G401 (cell line): ENCODE results near the gene PAX6. TPM values are rescaled to one million over a fixed set of nuclear protein-coding genes. Genes with fewer than 3 reads are reported as not detected.
A peak's percentile ranks its signal among the peaks of the same experiment; 100 is the strongest.

ENCODE experiments used
- DNase-seq: peaks from one replicate; pipeline ENCODE4 v3.0.0-alpha.2; 2015; ENCODE audit warnings: low spot score
- in situ Hi-C: cut with HindIII; loops from 2 replicates; pipeline ENCODE4 v1.10.0; 2016; ENCODE audit warnings: low sequenced_read_pairs, mixed read lengths
- total RNA-seq: library from RNA; depleted of rRNA; stranded (reverse); fragments of >200 nt; shearing (Covaris generic); gene quantifications from 2 replicates; pipeline ENCODE4 v1.2.3, GENCODE V29; 2014

Gene PAX6
- total RNA-seq, 1 experiment from 2014 or later = 2.7 TPM

DNA sequence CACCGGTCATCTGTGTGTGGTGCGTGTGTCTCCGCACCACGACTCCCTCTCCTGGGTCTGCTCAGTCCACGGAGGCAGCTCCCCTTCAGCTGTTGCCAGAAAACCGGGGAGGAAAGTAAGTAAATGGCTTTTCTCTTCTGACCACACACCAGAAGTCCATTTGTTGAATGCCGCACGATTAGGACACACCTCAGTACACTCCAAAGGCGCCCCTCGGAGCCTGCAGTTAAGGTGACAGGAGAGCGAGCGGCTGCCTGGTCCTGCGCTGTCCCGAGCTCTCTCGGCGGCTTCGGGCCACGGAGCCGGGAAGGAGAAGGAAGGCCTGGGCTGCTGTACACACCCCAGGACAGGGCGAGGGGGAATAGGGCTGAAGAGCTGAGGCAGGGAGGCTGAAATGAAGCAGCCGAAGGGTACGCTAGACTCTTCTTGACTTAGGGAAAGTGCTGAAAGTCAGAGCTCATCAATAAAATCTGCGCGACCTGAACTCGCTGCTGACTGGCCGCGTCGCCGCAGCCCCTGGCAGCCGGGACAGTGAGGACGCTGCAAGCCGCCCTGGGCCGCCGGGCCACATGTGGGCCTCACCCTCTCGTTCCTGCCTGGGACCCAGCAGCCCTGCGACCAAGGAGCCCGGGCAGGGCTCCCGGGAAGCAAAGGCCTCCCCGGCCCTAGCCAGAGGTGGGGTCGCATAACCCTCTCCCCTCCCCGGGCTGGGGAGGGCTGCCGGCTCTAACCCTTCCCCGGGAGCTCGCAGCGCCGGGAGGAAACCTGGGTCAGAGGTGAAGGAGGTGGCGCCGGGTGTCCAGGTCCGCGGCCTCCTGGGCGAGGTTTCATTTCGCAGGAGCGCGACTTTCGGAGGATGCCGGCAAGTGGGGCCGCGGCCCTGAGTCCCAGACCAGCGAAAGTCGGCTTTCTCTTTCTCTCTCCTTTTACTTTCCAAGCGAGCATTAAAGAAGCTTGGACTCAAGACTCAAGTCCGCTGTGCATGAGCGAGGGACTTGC lies 1.6 kb upstream of the PAX6 start:
- in situ Hi-C loops = no loop called here
- peak; percentile 80 for DNase-seq

DNA sequence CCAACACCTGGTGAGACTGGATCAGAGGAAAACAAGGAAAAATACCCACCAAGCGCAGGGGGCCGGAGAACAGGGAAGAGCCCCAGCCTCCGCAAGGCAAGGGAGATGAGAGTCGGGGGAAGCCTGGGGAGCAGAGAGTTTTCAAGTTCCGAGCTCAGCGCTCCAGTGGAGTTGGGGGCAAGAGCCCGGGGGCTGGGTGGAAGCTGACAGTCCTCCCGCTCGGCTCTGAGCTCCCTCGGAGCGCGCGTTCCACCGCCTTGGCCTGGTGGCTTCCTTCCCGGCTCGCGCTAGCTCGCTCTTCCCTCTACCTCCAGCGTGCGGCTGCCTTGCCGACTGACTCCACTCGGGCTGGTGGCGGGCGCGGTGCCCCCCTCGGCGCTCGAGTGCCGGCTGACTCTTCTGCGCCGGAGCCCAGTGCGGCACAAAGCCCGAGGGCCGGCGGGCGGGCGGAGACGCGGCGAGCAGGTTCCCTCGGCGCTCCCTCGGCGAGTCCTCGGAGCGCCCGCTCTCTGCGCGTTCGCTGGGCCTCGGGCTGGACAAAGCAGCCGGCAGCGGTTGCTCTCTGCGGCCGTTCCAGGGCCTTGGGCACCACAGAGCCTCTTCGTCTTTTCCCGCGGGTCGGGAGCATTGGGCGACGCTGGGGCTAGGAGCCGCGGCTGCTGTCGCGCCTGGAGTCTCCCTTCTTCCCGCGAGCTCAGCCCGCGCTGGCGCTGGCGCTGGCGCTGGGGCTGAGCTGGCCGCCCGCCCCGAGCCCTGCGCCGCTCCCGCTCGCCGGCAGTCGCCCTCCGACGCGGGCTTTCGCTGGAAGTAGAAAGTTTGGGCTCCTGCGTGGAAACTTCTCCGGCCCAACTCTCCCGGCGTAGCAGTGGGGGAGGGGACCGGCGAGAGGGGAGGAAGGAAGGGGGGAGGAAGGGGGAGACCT lies 1.0 kb downstream of the PAX6 start:
- DNase-seq = peak; percentile 54
- in situ Hi-C loops = no loop called here

DNA sequence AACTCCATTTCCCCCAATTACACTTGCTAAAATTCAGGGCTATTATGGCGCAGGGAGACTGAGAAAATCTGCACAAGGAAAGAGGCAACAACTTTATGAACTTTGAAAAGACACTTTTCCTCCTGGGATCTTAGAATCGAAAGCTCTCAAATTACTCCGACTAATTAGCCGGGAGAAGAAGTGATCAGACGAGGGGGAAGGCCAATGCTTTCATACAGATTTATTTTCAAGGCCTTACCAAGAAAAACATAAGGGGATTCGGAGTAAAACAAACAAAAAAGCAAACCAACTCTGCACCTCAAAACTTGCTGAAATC lies 1.6 kb downstream of the PAX6 start:
- DNase-seq = no peak
- in situ Hi-C loops = no loop called here

DNA sequence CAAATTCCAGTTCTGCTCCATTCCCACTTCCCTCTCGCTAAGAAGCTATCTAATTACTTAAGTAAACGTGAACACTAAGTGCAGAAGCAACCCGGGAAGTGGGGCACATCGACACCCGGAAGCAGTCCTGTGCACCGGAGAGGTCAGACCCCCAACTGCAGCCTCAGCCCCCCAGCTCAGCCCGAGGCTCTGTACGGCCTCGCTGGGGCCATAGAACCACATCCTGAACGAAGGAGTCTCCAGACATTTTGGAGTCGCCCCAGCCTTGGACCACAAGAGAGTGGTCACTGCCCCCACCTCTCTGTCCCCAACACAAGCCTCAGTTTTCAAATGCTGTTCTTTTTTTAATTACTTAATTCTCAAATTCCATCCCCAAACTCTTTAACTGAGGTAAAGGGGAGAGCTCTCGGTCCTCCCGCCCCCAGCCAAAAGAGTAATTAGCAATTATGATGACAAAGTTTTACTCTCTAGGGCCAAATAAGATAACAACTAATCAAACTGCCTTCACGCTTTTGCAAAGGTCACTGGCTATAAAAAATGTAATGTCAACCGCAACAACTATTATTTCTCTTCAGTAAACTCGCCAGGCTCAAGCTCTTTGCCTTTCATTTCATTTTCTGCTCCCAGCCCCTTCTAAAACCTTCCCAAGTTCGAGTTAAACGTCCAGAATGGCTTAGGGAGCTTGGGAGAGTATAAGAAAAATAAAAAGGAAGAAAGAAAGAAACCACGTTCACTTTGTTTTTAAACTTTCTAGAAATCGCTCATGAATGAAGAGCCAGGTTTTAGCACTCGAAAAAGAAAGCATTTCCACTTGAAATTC lies 2.2 kb downstream of the PAX6 start:
- DNase-seq = peak; percentile 32
- in situ Hi-C loops = no loop called here

DNA sequence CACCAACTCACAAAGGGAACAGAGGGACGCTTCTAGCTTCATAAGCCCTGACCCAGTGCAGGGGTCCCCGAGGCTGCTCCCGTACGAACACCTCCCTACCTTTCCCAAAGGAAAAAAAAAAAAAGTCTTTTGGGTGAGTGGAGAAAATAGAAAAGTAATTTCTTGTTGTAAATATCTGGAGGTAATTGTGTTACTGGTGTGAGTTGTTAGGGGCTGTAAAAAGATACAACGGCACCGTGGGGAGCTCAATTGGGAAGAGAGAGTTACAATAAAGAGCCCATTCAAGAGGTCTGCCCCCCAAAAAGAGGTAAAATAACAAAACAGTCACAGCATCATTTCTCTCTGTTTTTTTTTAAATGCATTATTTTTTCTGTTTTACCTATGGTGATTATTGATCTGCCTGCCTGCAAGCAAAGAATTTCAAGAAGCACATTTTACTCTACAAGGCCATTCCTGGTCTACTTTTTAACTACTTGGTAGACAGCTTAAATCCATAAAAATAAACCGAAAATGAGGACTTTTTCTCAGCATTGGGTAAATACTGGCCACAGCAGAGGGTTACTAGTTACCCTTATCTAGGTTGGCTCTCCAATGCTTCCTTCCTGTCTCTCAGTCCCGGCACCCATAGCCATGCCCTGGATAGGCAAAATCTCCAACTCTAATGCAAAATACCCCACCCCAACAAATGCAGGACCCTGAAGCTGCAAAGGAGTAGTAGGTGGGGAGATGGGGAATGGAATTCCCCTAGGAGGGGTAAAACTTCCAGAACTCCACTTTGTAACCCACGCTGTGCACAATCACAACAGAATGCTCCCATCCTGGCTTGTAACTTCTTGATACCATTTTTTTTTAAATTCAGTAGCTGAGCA lies 3.1 kb downstream of the PAX6 start:
- no peak for DNase-seq
- in situ Hi-C loops = no loop called here

DNA sequence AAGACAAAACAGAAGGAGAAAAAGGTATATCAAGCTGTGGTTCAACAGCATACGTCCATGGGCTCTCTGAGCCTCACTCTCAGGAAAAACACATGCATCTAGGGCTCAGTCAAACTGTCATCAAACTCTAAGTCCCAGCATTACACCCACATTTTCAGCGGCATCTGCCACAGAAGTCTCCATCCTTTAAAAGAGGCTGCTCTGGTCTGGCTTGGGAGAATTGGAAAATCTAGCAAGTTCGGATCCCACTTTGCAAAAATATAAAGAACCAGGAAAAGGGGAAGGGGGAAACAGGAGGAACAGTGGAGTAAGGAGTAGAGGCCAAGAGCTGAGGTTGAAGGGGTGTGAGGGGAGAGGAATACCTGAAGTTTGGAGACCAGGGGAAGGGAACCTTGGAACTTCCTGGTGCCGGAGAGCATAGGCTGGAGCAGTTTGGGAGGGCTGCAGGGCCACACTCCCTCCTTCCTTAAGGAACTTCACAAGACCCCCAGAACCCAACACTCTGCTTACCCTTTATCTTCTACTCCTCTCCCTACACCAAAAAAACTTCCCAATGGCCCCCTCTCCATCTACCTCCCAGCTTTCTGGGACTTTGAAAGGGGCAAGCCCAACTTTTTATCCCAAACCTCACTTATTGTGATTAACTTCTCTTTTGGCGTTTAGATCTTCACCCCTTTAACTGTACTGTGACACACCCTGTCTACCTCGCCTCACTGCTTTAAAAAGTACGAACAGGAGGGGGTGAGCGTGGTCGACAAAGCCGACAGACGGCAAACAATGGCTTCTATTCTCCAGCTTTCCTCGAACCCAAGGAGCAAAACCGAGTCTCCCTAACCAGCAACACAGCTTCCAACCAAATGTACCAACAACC lies 4.0 kb downstream of the PAX6 start:
- DNase-seq = peak; percentile 19
- in situ Hi-C loops = no loop called here

DNA sequence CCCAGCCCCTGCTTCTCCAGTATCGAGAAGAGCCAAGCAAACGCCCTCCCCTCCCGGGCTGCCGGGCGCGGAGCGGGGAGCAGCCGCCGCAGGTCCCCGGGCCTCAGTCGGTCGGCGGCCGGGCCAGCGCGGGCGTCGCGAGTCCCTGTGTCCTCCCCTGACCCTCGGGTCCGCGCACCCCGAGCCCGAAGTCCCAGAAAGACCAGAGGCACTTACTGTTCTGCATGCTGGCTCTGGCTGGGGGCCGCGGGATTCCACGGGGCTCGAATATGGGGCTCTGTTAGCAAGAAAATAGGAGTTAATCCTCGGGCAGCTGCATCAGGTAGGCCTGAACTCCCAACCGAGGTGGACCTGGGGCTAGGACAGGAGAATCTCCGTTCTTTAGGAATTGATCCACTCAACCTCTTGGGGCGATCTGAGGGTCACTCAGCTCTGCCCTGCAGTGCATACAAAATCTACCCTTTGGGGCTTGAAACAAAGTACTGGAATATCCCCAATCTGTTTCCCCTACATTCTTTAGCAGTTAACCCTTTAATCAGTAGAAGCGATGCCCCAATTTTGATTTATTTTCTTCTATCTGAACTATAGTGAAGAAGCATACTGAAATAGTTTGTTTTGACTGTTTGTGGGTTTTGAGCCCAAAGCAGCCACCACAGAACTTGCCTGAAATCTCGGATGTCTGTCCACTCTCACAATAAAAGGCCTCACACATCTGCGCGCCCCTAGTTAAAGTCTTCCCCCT lies 4.8 kb downstream of the PAX6 start:
- in situ Hi-C loops = no loop called here
- DNase-seq = peak; percentile 19

DNA sequence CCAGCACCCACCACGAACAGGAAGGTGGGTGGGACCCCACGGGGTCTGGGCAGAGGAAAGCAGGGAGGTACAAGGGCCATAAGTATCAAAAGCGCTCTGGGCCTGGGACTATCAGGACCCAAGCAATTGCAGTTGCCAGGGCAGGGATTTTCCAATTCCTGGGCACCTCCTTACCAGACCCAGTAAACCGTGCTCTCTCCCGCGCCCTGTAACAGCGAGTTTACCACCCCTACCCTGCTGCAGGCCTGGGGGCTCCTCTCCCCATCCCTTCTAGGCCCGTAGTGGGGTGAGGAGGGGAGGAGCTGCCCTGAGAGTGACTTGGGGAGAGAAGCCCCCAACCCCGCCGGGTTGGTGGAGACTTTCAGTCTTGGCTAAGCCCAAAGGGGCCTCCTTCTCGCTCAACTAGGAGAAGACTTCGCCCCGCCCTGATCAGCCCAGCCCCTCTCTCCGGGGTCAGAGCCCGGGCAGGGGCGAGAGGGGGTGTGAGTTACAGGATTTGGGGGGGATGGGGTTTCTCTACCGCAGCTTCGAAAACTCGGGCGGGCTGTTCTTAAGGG lies 5.4 kb downstream of the PAX6 start:
- DNase-seq = peak; percentile 28
- in situ Hi-C loops = no loop called here

DNA sequence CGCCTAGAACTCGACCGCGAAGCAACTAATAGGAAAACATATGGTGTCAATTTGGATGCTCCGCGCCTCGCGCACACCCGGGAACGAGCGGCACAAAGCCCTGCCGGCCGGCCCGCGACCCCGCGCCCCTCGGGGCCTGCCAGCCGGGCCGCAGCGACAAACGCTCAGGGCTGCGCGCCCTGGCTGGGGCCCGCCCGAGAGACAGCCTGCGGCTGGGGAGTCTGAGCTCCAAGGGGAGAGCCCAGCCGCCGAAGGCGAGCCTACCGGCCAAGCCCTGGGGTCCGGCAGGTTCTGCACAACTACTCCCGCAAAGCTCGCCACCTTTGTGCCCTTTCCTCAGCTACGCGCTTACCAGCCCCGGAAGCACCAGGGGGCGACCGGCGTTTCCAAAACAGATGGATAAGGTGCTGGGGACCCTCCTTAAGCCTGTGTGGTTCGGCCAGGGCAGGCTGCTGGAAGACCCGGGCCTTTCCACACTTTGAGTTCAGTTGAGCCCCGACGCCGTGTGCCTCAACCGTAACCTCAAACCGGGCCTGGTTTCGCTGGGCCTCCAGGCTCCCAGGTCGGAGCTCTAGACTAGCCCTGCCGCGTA lies 6.0 kb downstream of the PAX6 start:
- peak; percentile 19 for DNase-seq
- in situ Hi-C loops = no loop called here

DNA sequence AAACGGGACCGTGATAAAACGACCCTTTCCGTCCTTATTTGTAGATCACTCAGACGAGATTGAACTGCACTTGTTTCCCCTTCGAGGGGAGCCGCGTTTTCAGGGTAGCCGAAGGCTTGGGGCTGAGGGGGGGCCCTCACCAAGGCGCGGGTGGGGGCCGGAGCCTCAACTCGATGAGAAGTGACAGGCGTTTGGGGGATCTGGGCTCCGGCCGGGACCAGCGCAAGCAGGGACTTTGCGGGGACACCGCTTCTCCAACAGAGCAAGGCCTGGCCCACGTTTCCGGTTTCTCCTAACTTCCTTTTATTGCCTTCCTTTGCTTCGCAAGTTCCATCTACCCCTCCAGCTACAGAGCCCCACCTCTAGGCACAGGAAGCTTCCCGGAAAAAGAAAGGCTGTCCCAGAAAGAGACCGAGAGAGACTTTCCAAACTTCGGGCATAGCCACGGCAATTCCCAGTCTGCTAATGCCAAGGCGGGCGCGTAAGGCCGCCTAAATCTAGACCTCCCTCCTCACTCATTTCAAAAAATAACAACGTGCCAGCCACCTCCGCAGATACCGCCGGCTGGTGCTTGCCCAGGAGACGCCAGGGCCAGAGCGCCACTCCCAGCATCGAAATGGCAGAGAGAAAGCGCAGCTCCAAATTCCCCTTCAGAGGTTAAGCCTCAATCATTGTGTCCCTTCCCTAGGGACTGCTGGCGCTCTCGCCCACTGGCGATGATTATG lies 6.6 kb downstream of the PAX6 start:
- in situ Hi-C loops = no loop called here

DNA sequence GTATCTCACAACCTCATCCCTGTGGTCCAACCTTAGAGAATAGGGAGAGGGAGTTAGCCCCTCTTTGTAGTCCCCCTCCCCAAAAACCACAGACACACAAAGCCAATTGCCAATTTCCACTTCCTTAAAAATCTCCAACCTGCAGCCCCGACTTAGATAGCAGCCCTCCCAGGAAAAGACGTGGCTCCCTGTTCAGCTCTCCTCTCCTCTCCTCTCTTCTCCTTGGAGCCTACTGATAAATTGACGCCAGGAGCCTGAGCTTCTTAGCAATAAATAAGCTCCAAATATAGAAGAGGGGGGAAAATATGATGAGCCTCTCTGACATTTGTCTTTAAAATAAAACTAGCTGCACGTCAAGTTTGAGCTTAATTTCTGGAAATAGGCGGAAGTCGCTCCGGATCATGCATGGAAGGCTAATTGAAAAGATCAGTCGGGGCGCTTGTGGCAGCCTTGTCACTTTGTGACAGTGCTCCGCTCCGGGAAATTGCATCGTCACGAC lies 7.3 kb downstream of the PAX6 start:
- in situ Hi-C loops = no loop called here
- DNase-seq = peak; percentile 65

More for the DNA sequence above, 6.6 kb downstream of the PAX6 start:
- peak; percentile 78 for DNase-seq

DNA sequence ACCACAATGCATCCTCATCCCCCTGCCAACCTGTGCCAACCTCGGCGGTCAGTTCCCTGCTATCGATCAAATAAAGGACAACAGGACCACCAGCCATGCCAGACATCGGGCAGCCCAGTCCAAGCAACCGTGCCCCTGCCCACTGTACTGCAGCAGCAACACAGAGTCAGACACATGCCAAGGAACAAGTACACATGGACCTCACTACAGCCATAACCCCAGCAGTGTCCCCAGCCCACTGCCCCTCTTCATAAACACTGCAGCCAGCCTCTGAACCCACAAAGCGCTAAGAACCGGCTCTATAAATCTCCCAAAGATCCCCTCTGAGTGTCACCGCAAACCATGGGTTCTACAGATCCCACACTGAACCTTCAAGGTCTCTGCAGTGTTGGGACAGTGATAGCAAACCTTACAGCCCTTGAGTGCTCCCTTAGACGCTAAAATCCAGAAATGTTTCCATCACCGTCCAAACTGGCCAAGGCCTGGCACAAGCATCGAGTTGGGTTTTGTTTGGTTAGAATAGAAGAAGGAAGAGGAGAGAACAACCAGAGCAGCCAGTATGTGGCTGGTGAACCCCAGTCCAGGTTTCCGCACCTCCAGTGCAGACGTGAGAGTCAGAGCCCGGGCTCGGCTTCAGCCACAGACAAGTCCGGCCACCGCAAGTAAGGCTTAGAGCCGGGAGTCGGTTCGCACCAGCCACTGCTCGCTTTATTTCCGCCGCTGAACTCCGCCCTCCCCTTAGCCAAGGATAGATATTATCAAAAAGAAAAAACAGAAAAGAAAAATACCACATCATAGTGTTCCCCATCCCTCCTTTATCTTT lies 7.9 kb downstream of the PAX6 start:
- in situ Hi-C loops = no loop called here
- peak; percentile 68 for DNase-seq

DNA sequence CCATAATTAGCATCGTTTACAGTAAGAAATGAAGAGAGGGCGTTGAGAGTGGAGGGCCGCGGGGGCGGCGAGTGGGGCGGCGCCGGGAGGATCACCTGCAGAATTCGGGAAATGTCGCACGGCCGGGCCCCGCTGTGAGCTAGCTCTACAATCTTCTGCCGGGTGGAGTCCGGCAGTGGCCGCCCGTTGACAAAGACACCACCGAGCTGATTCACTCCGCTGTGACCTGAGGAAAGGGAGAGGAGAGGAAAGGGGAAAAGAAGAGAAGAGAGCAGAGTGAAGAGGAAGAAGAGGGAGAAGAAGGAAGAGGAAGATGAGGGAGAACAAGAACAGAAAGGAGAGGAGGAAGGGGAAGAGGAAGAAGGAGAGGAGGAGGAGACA lies 8.5 kb downstream of the PAX6 start:
- DNase-seq = peak; percentile 74
- in situ Hi-C loops = no loop called here

DNA sequence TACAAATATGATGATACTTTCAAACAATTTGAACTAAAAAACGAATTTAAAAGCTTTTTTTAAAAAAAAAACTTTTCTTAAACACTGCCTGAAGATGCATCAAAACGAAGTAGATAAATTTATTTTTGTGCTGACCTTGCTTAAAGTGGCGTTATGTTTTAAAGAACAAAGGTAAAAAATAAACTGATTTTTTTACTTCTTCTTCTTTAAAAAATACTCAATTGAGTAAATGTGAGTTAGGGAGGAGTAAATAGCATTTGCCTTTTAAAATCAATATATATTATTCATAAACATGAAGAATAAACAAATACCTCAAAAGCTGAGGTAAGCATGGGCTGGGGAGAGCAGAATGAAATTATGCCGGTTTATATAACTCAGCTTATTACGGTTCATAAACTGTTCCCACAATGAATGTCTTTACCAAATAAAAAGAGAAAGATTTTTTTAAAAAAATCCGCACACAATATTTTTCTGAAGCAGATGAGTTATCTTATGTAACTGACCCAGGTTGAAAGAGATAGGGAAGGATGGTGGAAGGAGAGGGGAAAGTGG lies 9.0 kb downstream of the PAX6 start:
- no peak for DNase-seq
- in situ Hi-C loops = no loop called here
